Measurements from ENCODE around the gene GNRH2.
"Not testable (repeated sequence)": the region's sequence is repeated elsewhere in the genome, so short reads cannot be mapped to it uniquely, and the experiment has no call there.

Gene GNRH2

GRCh38 chr20:3072530-3073250 lies 29.3 kb downstream of the GNRH2 start:
- Histone ChIP-seq H3K4me3 (ENCODE audit: control insufficient read depth in 1 of 7, extremely low read depth in 1 of 7, insufficient read depth in 4 of 7, low read depth in 2 of 7, low read length in 6 of 7) (peak overlapping the region in 4 of 7 experiments; percentile 64 to 86 (median 74)), H3K27ac (ENCODE audit: insufficient read depth in 1 of 2, low read depth in 1 of 2, low read length in 2 of 2, poor library complexity in 1 of 2, severe bottlenecking in 2 of 2) (peak overlapping the region in 1 of 2 experiments; percentile 14), H3K9me3 (ENCODE audit: control extremely low read depth in 1 of 5, control insufficient read depth in 4 of 5, insufficient read depth in 2 of 5, low read depth in 1 of 5, low read length in 4 of 5) (no peaks in the 10 kb centered on the region), H3K27me3 (replicated peaks in 2 of 5; ENCODE audit: control insufficient read depth in 4 of 5, insufficient read depth in 5 of 5, low read length in 4 of 5) (no peaks in the 10 kb centered on the region), H3K36me3 (ENCODE audit: control insufficient read depth in 4 of 4, insufficient read depth in 4 of 4, low read length in 3 of 4) (peaks cover 3 to 10% (median 5%) of the 10 kb centered on the region in 4 experiments), H3K4me1 (ENCODE audit: control extremely low read depth in 1 of 4, control insufficient read depth in 4 of 4, insufficient read depth in 4 of 4, low read length in 3 of 4) (peaks cover 0 to 59% (median 46%) of the 10 kb centered on the region in 4 experiments)
- POLR2A ChIA-PET, result interaction anchor here (2.5 kb wide), 1 partner anchor 20 kb away, joined by 13 read pairs; no protein-coding TSS in a partner anchor
- no peak for DNase-seq
- CTCF ChIA-PET, result interaction anchor here (0.7 to 9.7 kb wide), 4 partner anchors 13 to 47 kb away, joined by 3 to 64 read pairs (median 4); no protein-coding TSS in a partner anchor
- WGBS (ENCODE audit: insufficient coverage), result 89% methylated on average over 20 of the region's 22 CpGs

GRCh38 chr20:3073251-3073643 lies 29.8 kb downstream of the GNRH2 start:
- POLR2A ChIA-PET, result interaction anchor here (2.5 kb wide), 1 partner anchor 19 kb away, joined by 13 read pairs; no protein-coding TSS in a partner anchor
- 95% methylated on average over 8 of the region's 8 CpGs for WGBS (ENCODE audit: insufficient coverage)
- H3K27ac ChIP-seq (ENCODE audit: insufficient read depth in 1 of 2, low read depth in 1 of 2, low read length in 2 of 2, poor library complexity in 1 of 2, severe bottlenecking in 2 of 2); DNase-seq; H3K27me3 ChIP-seq (replicated peaks in 2 of 5; ENCODE audit: control insufficient read depth in 4 of 5, insufficient read depth in 5 of 5, low read length in 4 of 5); H3K4me3 ChIP-seq (ENCODE audit: control insufficient read depth in 1 of 7, extremely low read depth in 1 of 7, insufficient read depth in 4 of 7, low read depth in 2 of 7, low read length in 6 of 7); H3K36me3 ChIP-seq (ENCODE audit: control insufficient read depth in 4 of 4, insufficient read depth in 4 of 4, low read length in 3 of 4); H3K9me3 ChIP-seq (ENCODE audit: control extremely low read depth in 1 of 5, control insufficient read depth in 4 of 5, insufficient read depth in 2 of 5, low read depth in 1 of 5, low read length in 4 of 5): not testable (repeated sequence)
- CTCF ChIA-PET, result interaction anchor here (1.0 to 9.7 kb wide), 3 partner anchors 17 to 46 kb away, joined by 3 to 64 read pairs (median 4); no protein-coding TSS in a partner anchor
- peaks cover 2 to 64% (median 48%) of the 10 kb centered on the region in 4 experiments for H3K4me1 ChIP-seq (ENCODE audit: control extremely low read depth in 1 of 4, control insufficient read depth in 4 of 4, insufficient read depth in 4 of 4, low read length in 3 of 4)

- no peaks in the 10 kb centered on the region for H3K36me3 ChIP-seq (ENCODE audit: control insufficient read depth in 4 of 4, insufficient read depth in 4 of 4, low read length in 3 of 4)
- ChIA-PET POLR2A (no interaction called here), CTCF (interaction anchor here (0.6 to 9.7 kb wide), 6 partner anchors 10 to 40 kb away, joined by 3 to 64 read pairs (median 4); no protein-coding TSS in a partner anchor)
- H3K4me1 ChIP-seq (ENCODE audit: control extremely low read depth in 1 of 4, control insufficient read depth in 4 of 4, insufficient read depth in 4 of 4, low read length in 3 of 4), result peaks cover 2 to 67% (median 50%) of the 10 kb centered on the region in 4 experiments
- H3K27me3 ChIP-seq (replicated peaks in 2 of 5; ENCODE audit: control insufficient read depth in 4 of 5, insufficient read depth in 5 of 5, low read length in 4 of 5), result no peaks in the 10 kb centered on the region
- no peak overlapping the region for H3K27ac ChIP-seq (ENCODE audit: insufficient read depth in 1 of 2, low read depth in 1 of 2, low read length in 2 of 2, poor library complexity in 1 of 2, severe bottlenecking in 2 of 2)
- H3K9me3 ChIP-seq (ENCODE audit: control extremely low read depth in 1 of 5, control insufficient read depth in 4 of 5, insufficient read depth in 2 of 5, low read depth in 1 of 5, low read length in 4 of 5), result no peaks in the 10 kb centered on the region
- peak overlapping the region in 2 of 7 experiments; percentile 3 to 39 for H3K4me3 ChIP-seq (ENCODE audit: control insufficient read depth in 1 of 7, extremely low read depth in 1 of 7, insufficient read depth in 4 of 7, low read depth in 2 of 7, low read length in 6 of 7)
- WGBS (ENCODE audit: insufficient coverage), result 3% methylated on average over 5 of the region's 6 CpGs
- DNase-seq, result peak in 2 of 3 donors; percentile 37 to 56
Measured at GRCh38 chr20:3074812-3075211, 31.4 kb downstream of the GNRH2 start.

- DNase-seq; H3K9me3 ChIP-seq (ENCODE audit: control extremely low read depth in 1 of 5, control insufficient read depth in 4 of 5, insufficient read depth in 2 of 5, low read depth in 1 of 5, low read length in 4 of 5); H3K27me3 ChIP-seq (replicated peaks in 2 of 5; ENCODE audit: control insufficient read depth in 4 of 5, insufficient read depth in 5 of 5, low read length in 4 of 5); H3K27ac ChIP-seq (ENCODE audit: insufficient read depth in 1 of 2, low read depth in 1 of 2, low read length in 2 of 2, poor library complexity in 1 of 2, severe bottlenecking in 2 of 2); H3K36me3 ChIP-seq (ENCODE audit: control insufficient read depth in 4 of 4, insufficient read depth in 4 of 4, low read length in 3 of 4); POLR2A ChIA-PET: not testable (repeated sequence)
- H3K4me3 ChIP-seq (ENCODE audit: control insufficient read depth in 1 of 7, extremely low read depth in 1 of 7, insufficient read depth in 4 of 7, low read depth in 2 of 7, low read length in 6 of 7), result peak overlapping the region in 1 of 7 experiments; percentile 3
- CTCF ChIA-PET, result interaction anchor here (1.0 to 9.7 kb wide), 5 partner anchors 10 to 40 kb away, joined by 3 to 64 read pairs (median 5); no protein-coding TSS in a partner anchor
- 100% methylated on average over 5 of the region's 6 CpGs for WGBS (ENCODE audit: insufficient coverage)
- peaks cover 2 to 72% (median 50%) of the 10 kb centered on the region in 4 experiments for H3K4me1 ChIP-seq (ENCODE audit: control extremely low read depth in 1 of 4, control insufficient read depth in 4 of 4, insufficient read depth in 4 of 4, low read length in 3 of 4)
Measured at GRCh38 chr20:3075315-3075714, 31.9 kb downstream of the GNRH2 start.

GRCh38 chr20:3077618-3078134 lies 34.3 kb downstream of the GNRH2 start:
- Histone ChIP-seq H3K27me3 (replicated peaks in 2 of 5; ENCODE audit: control insufficient read depth in 4 of 5, insufficient read depth in 5 of 5, low read length in 4 of 5) (no peaks in the 10 kb centered on the region), H3K9me3 (ENCODE audit: control extremely low read depth in 1 of 5, control insufficient read depth in 4 of 5, insufficient read depth in 2 of 5, low read depth in 1 of 5, low read length in 4 of 5) (no peaks in the 10 kb centered on the region), H3K4me3 (ENCODE audit: control insufficient read depth in 1 of 7, extremely low read depth in 1 of 7, insufficient read depth in 4 of 7, low read depth in 2 of 7, low read length in 6 of 7) (peak overlapping the region in 2 of 7 experiments; percentile 34 to 51), H3K27ac (ENCODE audit: insufficient read depth in 1 of 2, low read depth in 1 of 2, low read length in 2 of 2, poor library complexity in 1 of 2, severe bottlenecking in 2 of 2) (peak overlapping the region in 1 of 2 experiments; percentile 49), H3K4me1 (ENCODE audit: control extremely low read depth in 1 of 4, control insufficient read depth in 4 of 4, insufficient read depth in 4 of 4, low read length in 3 of 4) (peaks cover 5 to 77% (median 53%) of the 10 kb centered on the region in 4 experiments), H3K36me3 (ENCODE audit: control insufficient read depth in 4 of 4, insufficient read depth in 4 of 4, low read length in 3 of 4) (no peaks in the 10 kb centered on the region)
- POLR2A ChIA-PET, result interaction anchor here (0.6 to 1.3 kb wide), 4 partner anchors 13 to 31 kb away, joined by 4 to 5 read pairs (median 4); no protein-coding TSS in a partner anchor
- peak; percentile 82 to 96 (median 93) for DNase-seq
- CTCF ChIA-PET, result interaction anchor here (0.7 to 2.7 kb wide), 17 partner anchors 9 to 93 kb away, joined by 3 to 19 read pairs (median 6); no protein-coding TSS in a partner anchor
- 0% methylated on average over 2 of the region's 4 CpGs for WGBS (ENCODE audit: insufficient coverage)

GRCh38 chr20:3080939-3081388 lies 37.5 kb downstream of the GNRH2 start:
- H3K4me1 ChIP-seq (ENCODE audit: control extremely low read depth in 1 of 4, control insufficient read depth in 4 of 4, insufficient read depth in 4 of 4, low read length in 3 of 4), result peaks cover 5 to 79% (median 61%) of the 10 kb centered on the region in 4 experiments
- 27% methylated on average over 3 of the region's 6 CpGs for WGBS (ENCODE audit: insufficient coverage)
- H3K36me3 ChIP-seq (ENCODE audit: control insufficient read depth in 4 of 4, insufficient read depth in 4 of 4, low read length in 3 of 4), result no peaks in the 10 kb centered on the region
- POLR2A ChIA-PET, result no interaction called here
- DNase-seq, result no peak
- peak overlapping the region; percentile 30 to 64 for H3K27ac ChIP-seq (ENCODE audit: insufficient read depth in 1 of 2, low read depth in 1 of 2, low read length in 2 of 2, poor library complexity in 1 of 2, severe bottlenecking in 2 of 2)
- H3K27me3 ChIP-seq (replicated peaks in 2 of 5; ENCODE audit: control insufficient read depth in 4 of 5, insufficient read depth in 5 of 5, low read length in 4 of 5), result no peaks in the 10 kb centered on the region
- H3K9me3 ChIP-seq (ENCODE audit: control extremely low read depth in 1 of 5, control insufficient read depth in 4 of 5, insufficient read depth in 2 of 5, low read depth in 1 of 5, low read length in 4 of 5), result no peaks in the 10 kb centered on the region
- CTCF ChIA-PET, result interaction anchor here (2.0 kb wide), 2 partner anchors 11 kb away, joined by 6 to 7 read pairs; no protein-coding TSS in a partner anchor
- H3K4me3 ChIP-seq (ENCODE audit: control insufficient read depth in 1 of 7, extremely low read depth in 1 of 7, insufficient read depth in 4 of 7, low read depth in 2 of 7, low read length in 6 of 7), result peak overlapping the region in 4 of 7 experiments; percentile 10 to 83 (median 48)

Data from common myeloid progenitor, CD34-positive (primary cell).